Stimulated activated naive B cell treated with anti-CD40 and anti-IgM and Interleukin-4, amounts not matched to agents 10 μg/mL and 1 μg/mL and 100 μg/mL, for 72 hours (primary cell): ENCODE data around the gene IMMT.
A peak's percentile ranks its signal among the peaks of the same experiment; 100 is the strongest.

Source experiments
- ATAC-seq, 2 donors: fragments of 150-1000 bp; cut with Tn5 transposase; replicated peaks; 2 replicates each; pipeline ENCODE4 v1.10.0; 2021; ENCODE audit warnings: moderate library complexity in 1 of 2
- DNase-seq: peaks from one replicate; pipeline ENCODE4 v3.0.0; 2021
- H3K27ac Mint-ChIP-seq: one replicate; pipeline ENCODE4 v1.8.0; 2022; ENCODE audit warnings: mild to moderate bottlenecking, mixed read lengths
- H3K27me3 Mint-ChIP-seq, 2 donors: one replicate each; pipeline ENCODE4 v1.8.0; 2022; ENCODE audit warnings: mixed read lengths in 2 of 2
- H3K36me3 Mint-ChIP-seq, 2 donors: one replicate each; pipeline ENCODE4 v1.8.0; 2022; ENCODE audit warnings: mixed read lengths in 2 of 2, mild to moderate bottlenecking in 1 of 2
- H3K4me1 Mint-ChIP-seq, 2 donors: one replicate each; pipeline ENCODE4 v1.8.0; 2022; ENCODE audit warnings: mixed read lengths in 2 of 2, mild to moderate bottlenecking in 1 of 2
- H3K4me3 Mint-ChIP-seq, 2 donors: one replicate each; pipeline ENCODE4 v1.8.0; 2022; ENCODE audit warnings: mild to moderate bottlenecking in 2 of 2, mixed read lengths in 2 of 2, moderate library complexity in 1 of 2
- H3K9me3 Mint-ChIP-seq, 2 donors: one replicate each; pipeline ENCODE4 v1.8.0; 2022; ENCODE audit warnings: mixed read lengths in 2 of 2, mild to moderate bottlenecking in 1 of 2

IMMT gene

GRCh38 chr2:86160156-86160952, 34.9 kb downstream of the IMMT start:
- Mint-ChIP-seq H3K9me3 (no peaks in the 10 kb centered on the region), H3K36me3 (peaks cover 28 to 48% of the 10 kb centered on the region in 2 donors), H3K27ac (peak overlapping the region; percentile 9), H3K27me3 (no peaks in the 10 kb centered on the region), H3K4me3 (no peak overlapping the region), H3K4me1 (no peaks in the 10 kb centered on the region)
- ATAC-seq (no peak), DNase-seq (no peak)

- no peak overlapping the region for H3K4me3 Mint-ChIP-seq
- H3K27ac Mint-ChIP-seq, result no peak overlapping the region
- peaks cover 31 to 52% of the 10 kb centered on the region in 2 donors for H3K36me3 Mint-ChIP-seq
These were observed 37.0 kb downstream of the IMMT start for GRCh38 chr2:86158286-86158685.

GRCh38 chr2:86157009-86157556, 38.2 kb downstream of the IMMT start:
- Mint-ChIP-seq H3K4me1 (no peaks in the 10 kb centered on the region), H3K27ac (no peak overlapping the region), H3K4me3 (no peak overlapping the region), H3K27me3 (no peaks in the 10 kb centered on the region), H3K36me3 (peaks cover 26 to 51% of the 10 kb centered on the region in 2 donors), H3K9me3 (no peaks in the 10 kb centered on the region)
- ATAC-seq (no peak), DNase-seq (no peak)

More at GRCh38 chr2:86158286-86158685, 37.0 kb downstream of the IMMT start:
- Mint-ChIP-seq H3K9me3 (no peaks in the 10 kb centered on the region), H3K4me1 (no peaks in the 10 kb centered on the region), H3K27me3 (no peaks in the 10 kb centered on the region)
- no peak for DNase-seq
- no peak for ATAC-seq

- no peak for ATAC-seq
- peaks cover 31 to 44% of the 10 kb centered on the region in 2 donors for H3K36me3 Mint-ChIP-seq
- no peak overlapping the region for H3K4me3 Mint-ChIP-seq
- no peak for DNase-seq
- no peaks in the 10 kb centered on the region for H3K9me3 Mint-ChIP-seq
- peaks cover 5 to 8% of the 10 kb centered on the region in 2 donors for H3K4me1 Mint-ChIP-seq
- H3K27ac Mint-ChIP-seq, result no peak overlapping the region
- H3K27me3 Mint-ChIP-seq, result no peaks in the 10 kb centered on the region
These were observed 44.8 kb downstream of the IMMT start for GRCh38 chr2:86150502-86150901.

GRCh38 chr2:86147793-86148192, 47.5 kb downstream of the IMMT start:
- Mint-ChIP-seq H3K4me1 (peaks cover 7 to 8% of the 10 kb centered on the region in 2 donors), H3K27ac (peak overlapping the region; percentile 83), H3K4me3 (no peak overlapping the region), H3K27me3 (no peaks in the 10 kb centered on the region), H3K9me3 (no peaks in the 10 kb centered on the region), H3K36me3 (peaks cover 31 to 48% of the 10 kb centered on the region in 2 donors)
- ATAC-seq (no peak), DNase-seq (no peak)

- Mint-ChIP-seq H3K27me3 (no peaks in the 10 kb centered on the region), H3K4me3 (no peak overlapping the region), H3K9me3 (no peaks in the 10 kb centered on the region), H3K4me1 (peaks cover 7 to 8% of the 10 kb centered on the region in 2 donors), H3K27ac (peak overlapping the region; percentile 80), H3K36me3 (peaks cover 22 to 46% of the 10 kb centered on the region in 2 donors)
- no peak for DNase-seq
- no peak for ATAC-seq
These were observed 51.2 kb downstream of the IMMT start for GRCh38 chr2:86143926-86144685.

GRCh38 chr2:86143307-86143706, 52.0 kb downstream of the IMMT start:
- ATAC-seq, result no peak
- H3K4me3 Mint-ChIP-seq, result no peak overlapping the region
- H3K9me3 Mint-ChIP-seq, result no peaks in the 10 kb centered on the region
- H3K36me3 Mint-ChIP-seq, result peaks cover 21 to 50% of the 10 kb centered on the region in 2 donors
- H3K27ac Mint-ChIP-seq, result peak overlapping the region; percentile 3
- no peaks in the 10 kb centered on the region for H3K27me3 Mint-ChIP-seq
- H3K4me1 Mint-ChIP-seq, result peaks cover 7 to 8% of the 10 kb centered on the region in 2 donors
- DNase-seq, result no peak

GRCh38 chr2:86142436-86143257, 52.6 kb downstream of the IMMT start:
- ATAC-seq (no peak), DNase-seq (no peak)
- Mint-ChIP-seq H3K4me3 (no peak overlapping the region), H3K9me3 (no peaks in the 10 kb centered on the region), H3K36me3 (peaks cover 23 to 51% of the 10 kb centered on the region in 2 donors), H3K27ac (peak overlapping the region; percentile 3), H3K27me3 (no peaks in the 10 kb centered on the region), H3K4me1 (peaks cover 2 to 3% of the 10 kb centered on the region in 2 donors)

- H3K4me1 Mint-ChIP-seq, result peaks cover 0 to 2% of the 10 kb centered on the region in 2 donors
- ATAC-seq (no peak), DNase-seq (no peak)
- no peaks in the 10 kb centered on the region for H3K9me3 Mint-ChIP-seq
- H3K36me3 Mint-ChIP-seq, result peaks cover 28 to 59% of the 10 kb centered on the region in 2 donors
- H3K27me3 Mint-ChIP-seq, result no peaks in the 10 kb centered on the region
- H3K4me3 Mint-ChIP-seq, result no peak overlapping the region
- H3K27ac Mint-ChIP-seq, result no peak overlapping the region
These were observed 54.3 kb downstream of the IMMT start for GRCh38 chr2:86140969-86141392.

- peaks cover 0 to 2% of the 10 kb centered on the region in 2 donors for H3K4me1 Mint-ChIP-seq
- no peak overlapping the region for H3K27ac Mint-ChIP-seq
- no peak overlapping the region for H3K4me3 Mint-ChIP-seq
- peaks cover 38 to 66% of the 10 kb centered on the region in 2 donors for H3K36me3 Mint-ChIP-seq
- DNase-seq (no peak), ATAC-seq (no peak)
- no peaks in the 10 kb centered on the region for H3K9me3 Mint-ChIP-seq
- no peaks in the 10 kb centered on the region for H3K27me3 Mint-ChIP-seq
These were observed 55.3 kb downstream of the IMMT start for GRCh38 chr2:86139981-86140380.

- no peaks in the 10 kb centered on the region for H3K27me3 Mint-ChIP-seq
- no peaks in the 10 kb centered on the region for H3K4me1 Mint-ChIP-seq
- no peak overlapping the region for H3K4me3 Mint-ChIP-seq
- peaks cover 38 to 63% of the 10 kb centered on the region in 2 donors for H3K36me3 Mint-ChIP-seq
- DNase-seq, result no peak
- no peaks in the 10 kb centered on the region for H3K9me3 Mint-ChIP-seq
- H3K27ac Mint-ChIP-seq, result peak overlapping the region; percentile 76
- no peak for ATAC-seq
These were observed 56.3 kb downstream of the IMMT start for GRCh38 chr2:86138736-86139625.

- Mint-ChIP-seq H3K4me3 (no peak overlapping the region), H3K36me3 (peaks cover 43 to 67% of the 10 kb centered on the region in 2 donors), H3K27ac (no peak overlapping the region), H3K4me1 (no peaks in the 10 kb centered on the region), H3K27me3 (no peaks in the 10 kb centered on the region), H3K9me3 (no peaks in the 10 kb centered on the region)
- no peak for DNase-seq
- ATAC-seq, result no peak
These were observed 59.1 kb downstream of the IMMT start for GRCh38 chr2:86136141-86136540.

- peaks cover 45 to 66% of the 10 kb centered on the region in 2 donors for H3K36me3 Mint-ChIP-seq
- no peaks in the 10 kb centered on the region for H3K9me3 Mint-ChIP-seq
- no peak for DNase-seq
- ATAC-seq, result no peak
- no peaks in the 10 kb centered on the region for H3K4me1 Mint-ChIP-seq
- no peak overlapping the region for H3K27ac Mint-ChIP-seq
- no peaks in the 10 kb centered on the region for H3K27me3 Mint-ChIP-seq
- H3K4me3 Mint-ChIP-seq, result no peak overlapping the region
These were observed 59.6 kb downstream of the IMMT start for GRCh38 chr2:86135653-86136052.
